B cell (primary cell): ENCODE data around the gene ADSS2. TPM values are rescaled to one million over a fixed set of nuclear protein-coding genes. Genes with fewer than 3 reads are reported as not detected.

Experiments
- ATAC-seq: fragments of 200-7000 bp; cut with Tn5 transposase; one replicate; pipeline ENCODE4 v1.10.0; 2021; ENCODE audit warnings: low read depth, mild to moderate bottlenecking, moderate number of reproducible peaks, moderate library complexity
- CTCF ChIA-PET: fragments of 350-600 bp; sonication (Branson Sonifier 250); formaldehyde crosslinking; loops from one replicate; lab custom pipeline; 2021; ENCODE audit warnings: antibody characterized with exemption, inconsistent platforms; lab: Charles Lee
- POLR2A ChIA-PET: fragments of 350-600 bp; sonication (Branson Sonifier 250); formaldehyde crosslinking; loops from one replicate; lab custom pipeline; 2021; ENCODE audit warnings: antibody characterized with exemption; lab: Charles Lee
- DNase-seq: peaks from one replicate; pipeline ENCODE4 v3.0.0; 2013
- H2AFZ ChIP-seq: 2 replicates; pipeline ENCODE4 v1.6.1; 2012; ENCODE audit warnings: mild to moderate bottlenecking, low read depth, low read length; ENCODE audit not compliant: insufficient read depth, poor library complexity, severe bottlenecking
- H3K27ac ChIP-seq, 2 donors: 1 replicate in 1 of 2; 2 replicates in 1 of 2; pipeline ENCODE4 v1.5.1; 2012 to 2013; ENCODE audit warnings: low read length in 2 of 2, mild to moderate bottlenecking in 2 of 2, moderate library complexity in 1 of 2
- H3K27me3 ChIP-seq, 4 experiments: fragments of 200-600 bp in 1 of 4; sonication (generic) in 1 of 4; replicated peaks in 1 of 4; 1 replicate in 2 of 4; 2 replicates in 2 of 4; pipeline versions ENCODE4 v1.6.1 to v1.7.0; 2013 to 2016; ENCODE audit warnings: low read length in 3 of 4, mild to moderate bottlenecking in 2 of 4, mixed read lengths in 1 of 4, moderate library complexity in 1 of 4; ENCODE audit not compliant: insufficient read depth in 4 of 4, control insufficient read depth in 3 of 4; ENCODE audit errors: control extremely low read depth in 1 of 4
- H3K36me3 ChIP-seq, 2 experiments: replicated peaks in 1 of 2; 1 replicate in 1 of 2; 2 replicates in 1 of 2; pipeline versions ENCODE4 v1.6.1 to v1.7.1; 2013; ENCODE audit warnings: low read length in 1 of 2; ENCODE audit not compliant: insufficient read depth in 2 of 2, control insufficient read depth in 1 of 2; ENCODE audit errors: control extremely low read depth in 1 of 2, extremely low read depth in 1 of 2
- H3K4me1 ChIP-seq, 2 donors: fragments of 200-600 bp in 1 of 2; sonication (generic) in 1 of 2; 1 replicate in 1 of 2; 2 replicates in 1 of 2; pipeline versions ENCODE4 v1.5.1 to v1.6.1; 2013 to 2017; ENCODE audit warnings: low read length in 2 of 2; ENCODE audit not compliant: control insufficient read depth in 2 of 2, insufficient read depth in 2 of 2
- H3K4me2 ChIP-seq: replicated peaks from 2 replicates; pipeline ENCODE3; 2012; ENCODE audit warnings: mild to moderate bottlenecking, low read depth, low read length; ENCODE audit not compliant: poor library complexity, severe bottlenecking
- H3K4me3 ChIP-seq, 5 experiments: fragments of 200-600 bp in 1 of 5; sonication (generic) in 1 of 5; 1 replicate in 3 of 5; 2 replicates in 2 of 5; pipeline versions ENCODE4 v1.5.1 to v1.7.0; 2011 to 2016; ENCODE audit warnings: low read length in 4 of 5, mild to moderate bottlenecking in 4 of 5, low read depth in 2 of 5, control low read depth in 1 of 5, moderate library complexity in 1 of 5; ENCODE audit not compliant: insufficient read depth in 1 of 5; ENCODE audit errors: control extremely low read depth in 1 of 5, extremely low read depth in 1 of 5
- H3K79me2 ChIP-seq: fragments of 200-600 bp; sonication (generic); one replicate; pipeline ENCODE4 v1.6.0; 2016; ENCODE audit warnings: low read length; ENCODE audit not compliant: control insufficient read depth, insufficient read depth
- H3K9ac ChIP-seq: fragments of 200-600 bp; sonication (generic); 2 replicates; pipeline ENCODE4 v1.6.1; 2017; ENCODE audit warnings: mild to moderate bottlenecking, low read length, moderate library complexity
- H3K9me3 ChIP-seq, 3 donors: one replicate each; pipeline versions ENCODE4 v1.6.1 to v1.7.1; 2013; ENCODE audit warnings: low read length in 2 of 3; ENCODE audit not compliant: control insufficient read depth in 2 of 3, insufficient read depth in 1 of 3; ENCODE audit errors: control extremely low read depth in 1 of 3
- H4K20me1 ChIP-seq: 2 replicates; pipeline ENCODE4 v1.6.0; 2012; ENCODE audit warnings: mild to moderate bottlenecking, low read length; ENCODE audit not compliant: insufficient read depth, control insufficient read depth, poor library complexity, severe bottlenecking
- H3K27ac Mint-ChIP-seq: one replicate; pipeline ENCODE4 v1.8.0; 2021; ENCODE audit warnings: mixed read lengths
- H3K27me3 Mint-ChIP-seq: one replicate; pipeline ENCODE4 v1.8.0; 2021; ENCODE audit warnings: mixed read lengths
- H3K4me1 Mint-ChIP-seq: one replicate; pipeline ENCODE4 v1.8.0; 2021; ENCODE audit warnings: mixed read lengths
- H3K4me3 Mint-ChIP-seq: one replicate; pipeline ENCODE4 v1.8.0; 2021; ENCODE audit warnings: mixed read lengths
- H3K9me3 Mint-ChIP-seq: one replicate; pipeline ENCODE4 v1.8.0; 2022; ENCODE audit warnings: mixed read lengths; ENCODE audit not compliant: insufficient read depth
- WGBS: methylation state at CpG from one replicate; pipeline ENCODE4 v1.1.5; 2013; ENCODE audit warnings: missing lambda C conversion rate; ENCODE audit not compliant: insufficient coverage; 5-methylcytosine and 5-hydroxymethylcytosine counted together
- intact Hi-C: fragments of 100-400 bp; cut with micrococcal nuclease; formaldehyde crosslinking; loops from one replicate; pipeline ENCODE4 v1.10.0; 2022
- polyA plus RNA-seq: library from polyadenylated mRNA; depleted of rRNA; stranded (reverse); fragments of >200 nt; gene quantifications from 2 replicates; pipeline ENCODE4 v1.2.3, GENCODE V29; 2012
- total RNA-seq, 2 donors: library from RNA; stranded (reverse); fragments of 120-200 nt in 1 of 2; gene quantifications; 1 replicate in 1 of 2; 2 replicates in 1 of 2; pipeline versions ENCODE4 v1.2.3 to v1.2.4, GENCODE V29; 2013 to 2022
- TF ChIP-seq, protein P1 (sequence below): fragments of 200-600 bp; IDR thresholded peaks from one replicate; pipeline ENCODE4 v1.8.0; 2022; ENCODE audit warnings: antibody characterized with exemption, mild to moderate bottlenecking

ADSS2 gene
- total and polyA plus RNA-seq, 2 donors (not counting 1 experiment from before 2014, with no cell fraction given): 13.0 to 48.4 TPM

DNA sequence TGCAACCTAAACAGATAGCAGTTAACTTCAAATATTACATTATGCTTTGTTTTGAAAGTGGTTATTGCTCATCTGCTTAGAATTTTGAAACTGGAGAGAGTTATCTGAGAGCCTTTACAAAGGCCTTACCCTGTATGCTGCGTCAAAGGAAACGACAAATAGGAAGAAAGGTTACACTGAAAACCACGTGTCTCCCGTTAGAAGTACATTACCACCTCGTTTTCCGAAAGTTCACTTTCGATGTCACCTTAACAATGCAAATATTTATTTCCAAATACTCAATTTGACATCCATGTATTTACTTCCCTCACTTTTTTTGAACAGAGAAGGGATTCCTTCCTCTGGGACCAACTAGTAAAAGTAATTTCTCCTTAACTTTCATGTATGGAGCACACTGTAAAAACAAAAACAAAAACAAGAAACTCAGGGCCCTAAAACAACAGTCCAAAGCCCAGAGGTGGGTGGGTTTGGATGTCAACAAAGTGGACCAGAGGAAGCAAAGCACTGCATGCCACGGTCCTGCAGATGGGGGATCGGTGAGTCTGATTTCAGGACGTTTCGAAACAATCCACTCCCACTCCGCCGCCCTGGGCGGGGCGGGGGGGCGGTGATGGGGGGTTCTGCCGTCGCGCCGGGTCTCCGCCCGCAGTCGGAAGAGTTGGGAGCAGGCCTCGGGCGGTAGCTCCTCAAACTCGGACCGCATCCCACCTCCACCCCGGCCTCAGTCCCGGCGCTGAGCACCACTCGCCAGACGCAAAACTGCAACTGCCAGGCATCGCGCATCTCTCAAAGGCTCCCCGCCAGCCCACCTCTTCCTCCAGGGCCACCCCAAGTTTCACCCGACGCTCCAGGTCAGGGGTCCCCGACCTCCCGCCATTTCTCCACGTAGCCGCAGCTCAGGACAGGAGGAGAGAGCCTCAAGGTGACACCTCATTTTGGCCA, 841 bp downstream of the ADSS2 start:
- peak; percentile 69 for DNase-seq
- under 1% methylated on average over 31 of the region's 41 CpGs for WGBS
- peak overlapping the region; percentile 92 to 94 for H3K27ac ChIP-seq
- Mint-ChIP-seq H3K27ac (peak overlapping the region; percentile 94), H3K4me3 (peak overlapping the region; percentile 95), H3K9me3 (no peaks in the 10 kb centered on the region), H3K27me3 (no peaks in the 10 kb centered on the region), H3K4me1 (peaks cover 43% of the 10 kb centered on the region)
- CTCF ChIA-PET: no interaction called here
- H3K79me2 ChIP-seq: peaks cover 52% of the 10 kb centered on the region
- TF ChIP-seq, protein P1, sequence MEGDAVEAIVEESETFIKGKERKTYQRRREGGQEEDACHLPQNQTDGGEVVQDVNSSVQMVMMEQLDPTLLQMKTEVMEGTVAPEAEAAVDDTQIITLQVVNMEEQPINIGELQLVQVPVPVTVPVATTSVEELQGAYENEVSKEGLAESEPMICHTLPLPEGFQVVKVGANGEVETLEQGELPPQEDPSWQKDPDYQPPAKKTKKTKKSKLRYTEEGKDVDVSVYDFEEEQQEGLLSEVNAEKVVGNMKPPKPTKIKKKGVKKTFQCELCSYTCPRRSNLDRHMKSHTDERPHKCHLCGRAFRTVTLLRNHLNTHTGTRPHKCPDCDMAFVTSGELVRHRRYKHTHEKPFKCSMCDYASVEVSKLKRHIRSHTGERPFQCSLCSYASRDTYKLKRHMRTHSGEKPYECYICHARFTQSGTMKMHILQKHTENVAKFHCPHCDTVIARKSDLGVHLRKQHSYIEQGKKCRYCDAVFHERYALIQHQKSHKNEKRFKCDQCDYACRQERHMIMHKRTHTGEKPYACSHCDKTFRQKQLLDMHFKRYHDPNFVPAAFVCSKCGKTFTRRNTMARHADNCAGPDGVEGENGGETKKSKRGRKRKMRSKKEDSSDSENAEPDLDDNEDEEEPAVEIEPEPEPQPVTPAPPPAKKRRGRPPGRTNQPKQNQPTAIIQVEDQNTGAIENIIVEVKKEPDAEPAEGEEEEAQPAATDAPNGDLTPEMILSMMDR: no peak
- H3K4me3 ChIP-seq: peak overlapping the region; percentile 66 to 98 (median 89)
- POLR2A ChIA-PET: interaction anchor here (0.6 to 1.7 kb wide), 3 partner anchors 10 to 520 kb away, joined by 6 to 7 read pairs (median 7); partner anchors contain the start of gene CATSPERE
- H2AFZ ChIP-seq: peak overlapping the region; percentile 90
- peaks cover 17 to 19% of the 10 kb centered on the region in 2 donors for H3K4me1 ChIP-seq
- peak overlapping the region; percentile 97 for H3K9ac ChIP-seq
- no peak for ATAC-seq
- intact Hi-C loops: loop anchor here (1.0 to 5.0 kb wide), 3 partner anchors 129 to 599 kb away; partner anchors contain the start of genes AKT3 and HNRNPU
- H4K20me1 ChIP-seq: peaks cover 14% of the 10 kb centered on the region
- no peaks in the 10 kb centered on the region for H3K27me3 ChIP-seq
- peak overlapping the region; percentile 98 for H3K4me2 ChIP-seq
- H3K9me3 ChIP-seq: no peaks in the 10 kb centered on the region
- peaks cover 0 to 13% of the 10 kb centered on the region in 2 experiments for H3K36me3 ChIP-seq
